ENCODE data around the gene TNKS1BP1.
"Not testable (repeated sequence)": the region's sequence is repeated elsewhere in the genome, so short reads cannot be mapped to it uniquely, and the experiment has no call there.

Gene TNKS1BP1, protein sequence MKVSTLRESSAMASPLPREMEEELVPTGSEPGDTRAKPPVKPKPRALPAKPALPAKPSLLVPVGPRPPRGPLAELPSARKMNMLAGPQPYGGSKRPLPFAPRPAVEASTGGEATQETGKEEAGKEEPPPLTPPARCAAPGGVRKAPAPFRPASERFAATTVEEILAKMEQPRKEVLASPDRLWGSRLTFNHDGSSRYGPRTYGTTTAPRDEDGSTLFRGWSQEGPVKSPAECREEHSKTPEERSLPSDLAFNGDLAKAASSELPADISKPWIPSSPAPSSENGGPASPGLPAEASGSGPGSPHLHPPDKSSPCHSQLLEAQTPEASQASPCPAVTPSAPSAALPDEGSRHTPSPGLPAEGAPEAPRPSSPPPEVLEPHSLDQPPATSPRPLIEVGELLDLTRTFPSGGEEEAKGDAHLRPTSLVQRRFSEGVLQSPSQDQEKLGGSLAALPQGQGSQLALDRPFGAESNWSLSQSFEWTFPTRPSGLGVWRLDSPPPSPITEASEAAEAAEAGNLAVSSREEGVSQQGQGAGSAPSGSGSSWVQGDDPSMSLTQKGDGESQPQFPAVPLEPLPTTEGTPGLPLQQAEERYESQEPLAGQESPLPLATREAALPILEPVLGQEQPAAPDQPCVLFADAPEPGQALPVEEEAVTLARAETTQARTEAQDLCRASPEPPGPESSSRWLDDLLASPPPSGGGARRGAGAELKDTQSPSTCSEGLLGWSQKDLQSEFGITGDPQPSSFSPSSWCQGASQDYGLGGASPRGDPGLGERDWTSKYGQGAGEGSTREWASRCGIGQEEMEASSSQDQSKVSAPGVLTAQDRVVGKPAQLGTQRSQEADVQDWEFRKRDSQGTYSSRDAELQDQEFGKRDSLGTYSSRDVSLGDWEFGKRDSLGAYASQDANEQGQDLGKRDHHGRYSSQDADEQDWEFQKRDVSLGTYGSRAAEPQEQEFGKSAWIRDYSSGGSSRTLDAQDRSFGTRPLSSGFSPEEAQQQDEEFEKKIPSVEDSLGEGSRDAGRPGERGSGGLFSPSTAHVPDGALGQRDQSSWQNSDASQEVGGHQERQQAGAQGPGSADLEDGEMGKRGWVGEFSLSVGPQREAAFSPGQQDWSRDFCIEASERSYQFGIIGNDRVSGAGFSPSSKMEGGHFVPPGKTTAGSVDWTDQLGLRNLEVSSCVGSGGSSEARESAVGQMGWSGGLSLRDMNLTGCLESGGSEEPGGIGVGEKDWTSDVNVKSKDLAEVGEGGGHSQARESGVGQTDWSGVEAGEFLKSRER (N-terminal part only)

DNA sequence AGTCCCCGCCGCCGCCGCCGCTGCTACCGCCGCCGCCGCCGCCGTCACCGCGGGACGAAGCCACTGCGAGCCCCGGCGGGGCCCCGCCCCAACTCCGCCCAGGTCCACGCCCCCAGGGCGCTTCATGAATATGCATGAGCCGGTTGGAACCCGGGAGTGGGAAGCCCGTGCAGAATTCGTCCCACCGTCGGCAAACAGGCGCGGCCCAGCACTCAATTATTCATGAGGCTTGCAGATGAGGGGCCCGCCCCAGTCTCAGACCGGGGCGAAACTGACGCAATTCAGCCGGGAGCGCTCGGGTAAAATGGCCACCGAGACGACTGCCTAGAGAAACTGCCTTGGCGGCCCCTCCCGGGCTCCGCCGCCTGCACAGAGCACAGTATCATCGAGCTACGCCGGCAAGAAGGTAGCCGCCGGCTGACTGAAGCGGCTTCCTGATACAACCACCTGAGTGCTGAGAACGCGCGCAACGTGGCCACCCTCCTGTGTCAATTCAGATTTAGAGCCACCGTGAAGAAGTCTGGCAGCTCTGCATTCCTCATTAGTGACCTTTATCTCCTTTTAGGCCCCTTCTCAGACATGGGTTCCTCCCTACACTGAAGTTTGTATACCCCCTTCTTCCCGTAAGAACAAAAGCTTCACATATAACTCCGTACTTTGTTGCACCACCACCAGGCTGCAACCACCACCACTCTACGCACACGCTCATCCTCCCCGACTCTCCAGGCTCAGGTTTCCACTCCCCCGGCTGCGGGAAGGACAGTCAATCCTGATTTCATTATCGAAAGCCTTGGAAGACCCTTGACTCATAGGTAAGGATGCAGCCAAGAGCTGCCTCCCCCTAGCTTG, at the start of gene TNKS1BP1:
Gene TNKS1BP1 (minus strand): TSS at position 67 of the 849 bp plus-strand sequence. CDS start 3,067 bp downstream, outside the sequence.
- DNase-seq: peak; percentile 91 to 93

- DNase-seq: no peak
Observed at GRCh38 chr11:57373146-57373545, 48.4 kb upstream of the TNKS1BP1 start.

DNA sequence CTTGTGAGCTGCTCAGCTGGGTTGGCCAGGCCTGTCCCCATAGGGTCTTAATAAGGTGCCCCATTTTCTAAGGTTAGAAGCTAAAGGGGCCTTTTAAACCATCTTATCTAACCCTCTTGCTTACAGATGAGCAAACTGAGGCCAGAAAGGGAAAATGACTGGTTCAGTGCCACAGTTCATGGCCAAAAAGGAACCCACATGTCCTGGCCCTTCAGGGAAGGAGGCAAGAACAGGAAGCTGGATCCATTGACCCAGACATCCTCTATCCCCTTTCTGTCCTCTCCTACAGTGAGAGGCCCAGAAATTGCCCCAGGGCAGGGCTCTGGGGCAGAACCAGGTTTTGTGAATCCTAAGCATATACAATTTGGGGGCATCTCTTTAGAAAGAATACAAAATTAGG, 46.2 kb upstream of the TNKS1BP1 start:
- no peak for DNase-seq

DNA sequence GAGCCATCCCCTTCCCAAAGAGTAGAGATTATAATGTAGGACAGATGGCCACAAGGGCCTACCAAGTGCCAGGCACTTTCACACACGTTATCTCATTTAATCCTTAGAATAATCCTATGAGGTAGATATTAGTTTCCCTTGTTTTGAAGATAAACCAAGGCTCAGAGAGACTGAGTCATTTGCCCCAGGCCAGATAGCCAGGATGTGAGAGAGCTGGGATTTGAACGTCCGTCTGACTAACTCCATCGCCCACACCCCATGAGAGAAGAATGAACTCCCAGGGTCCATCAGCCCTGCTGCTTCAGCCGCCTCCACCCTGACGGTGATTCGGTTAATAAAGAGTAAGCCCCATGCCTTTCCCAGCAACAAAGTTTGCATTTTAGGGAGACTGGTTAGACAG, 45.5 kb upstream of the TNKS1BP1 start:
- no peak for DNase-seq

GRCh38 chr11:57368845-57369232, 44.1 kb upstream of the TNKS1BP1 start:
- DNase-seq: no peak

DNA sequence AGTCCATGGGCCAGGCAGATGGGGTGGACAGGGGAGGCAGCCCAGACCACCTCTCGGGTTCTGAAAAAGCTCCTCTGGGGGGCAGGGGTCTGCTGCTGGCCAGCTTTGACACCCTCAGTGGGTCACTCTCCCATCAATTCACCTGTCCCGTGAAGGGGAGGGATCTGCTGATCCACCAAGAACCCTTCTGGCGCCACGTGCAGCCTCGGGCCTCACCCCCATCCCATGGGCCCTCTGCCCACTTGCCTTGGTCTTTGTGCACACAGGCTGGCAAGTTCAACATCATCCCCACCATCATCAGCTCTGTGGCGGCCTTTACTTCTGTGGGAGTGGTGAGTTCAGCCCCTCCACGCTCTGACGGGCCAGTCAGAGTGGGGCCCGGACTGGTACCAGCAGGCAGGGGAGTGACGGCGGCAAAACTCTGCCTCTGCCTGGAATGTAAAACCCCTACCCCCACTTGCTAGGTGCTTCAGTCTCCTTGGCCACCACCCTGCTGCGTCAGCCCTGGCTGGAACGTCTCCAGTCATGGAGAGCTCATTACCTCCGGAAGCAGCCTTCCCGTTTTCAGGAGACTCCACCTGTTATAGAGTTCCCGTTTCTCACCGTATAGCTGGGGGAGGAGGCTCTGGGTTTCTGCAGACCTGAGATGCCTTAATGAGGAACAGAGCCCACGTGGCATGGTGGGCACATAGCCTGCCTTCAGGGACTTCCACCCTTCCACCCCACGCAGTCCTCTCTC, 43.5 kb upstream of the TNKS1BP1 start:
- no peak for DNase-seq

GRCh38 chr11:57364851-57365660, 40.3 kb upstream of the TNKS1BP1 start:
- no peak for DNase-seq

- no peak for DNase-seq
Observed at GRCh38 chr11:57363131-57364080, 38.7 kb upstream of the TNKS1BP1 start.

DNA sequence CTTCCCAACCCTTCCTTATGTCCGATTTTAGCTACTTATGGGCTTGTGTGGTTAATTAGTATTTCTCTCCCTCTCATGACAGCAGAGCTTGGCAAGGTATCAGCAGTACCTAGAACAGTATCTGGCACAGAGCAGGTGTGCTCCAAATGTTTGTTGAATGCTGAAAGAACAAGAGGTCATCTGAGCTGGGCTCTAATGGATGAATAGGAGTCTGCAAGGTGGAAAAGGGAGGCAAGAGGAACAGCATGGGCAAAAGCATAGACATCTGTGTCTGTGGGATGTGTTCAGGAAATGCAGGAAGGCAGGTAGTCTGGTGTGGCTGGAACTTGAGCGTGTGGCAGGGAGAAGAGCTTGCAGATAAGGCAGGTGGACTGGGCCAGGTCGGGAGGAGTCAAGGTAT, 37.2 kb upstream of the TNKS1BP1 start:
- DNase-seq: no peak

GRCh38 chr11:57361420-57361819, 36.7 kb upstream of the TNKS1BP1 start:
- not testable (repeated sequence) for DNase-seq

- no peak for DNase-seq
Observed at GRCh38 chr11:57360991-57361390, 36.2 kb upstream of the TNKS1BP1 start.

GRCh38 chr11:57359896-57360690, 35.3 kb upstream of the TNKS1BP1 start:
- DNase-seq: no peak

DNA sequence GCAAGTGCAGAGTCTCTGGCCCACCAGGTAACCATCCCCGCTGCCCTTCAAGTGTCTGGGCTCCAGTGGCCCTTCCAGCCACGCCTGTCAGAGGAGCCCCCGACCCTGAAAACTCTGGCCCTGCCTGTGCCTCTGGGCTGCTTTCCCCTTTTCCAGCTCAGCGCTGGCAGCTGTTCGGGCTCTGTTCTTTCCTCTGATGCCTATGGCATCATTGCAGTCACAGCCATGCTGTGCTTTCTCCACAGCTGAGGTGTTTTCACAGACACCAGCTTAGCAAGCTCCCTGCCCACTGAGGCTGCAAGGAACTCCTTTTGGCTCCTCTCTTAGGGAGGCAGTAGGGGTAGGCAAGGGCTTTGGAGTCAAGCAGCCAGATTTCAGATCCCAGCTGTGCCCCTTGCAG, 34.6 kb upstream of the TNKS1BP1 start:
- DNase-seq: no peak

GRCh38 chr11:57358991-57359390, 34.2 kb upstream of the TNKS1BP1 start:
- DNase-seq: no peak

GRCh38 chr11:57358543-57358961, 33.8 kb upstream of the TNKS1BP1 start:
- no peak for DNase-seq

DNA sequence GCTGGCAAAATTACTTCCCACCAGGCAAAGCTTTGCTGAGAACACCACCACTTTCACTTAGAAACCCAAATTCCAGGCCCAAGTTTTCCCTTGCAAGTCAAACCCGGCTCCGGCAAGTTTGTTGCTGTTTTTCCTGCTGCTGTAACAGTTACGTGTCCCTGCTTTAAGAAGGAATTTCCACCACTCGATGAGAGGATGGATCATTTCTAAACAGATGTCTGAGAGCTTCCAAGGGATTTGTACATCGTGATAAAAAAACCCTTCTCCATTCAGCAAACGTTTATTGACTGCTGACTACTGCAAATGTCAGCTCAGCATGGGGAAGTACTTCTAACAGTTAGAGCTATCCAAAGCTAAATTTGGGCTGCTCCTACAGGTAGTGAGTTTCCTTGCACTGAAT, 33.1 kb upstream of the TNKS1BP1 start:
- no peak for DNase-seq

GRCh38 chr11:57357310-57357709, 32.6 kb upstream of the TNKS1BP1 start:
- DNase-seq: no peak

DNA sequence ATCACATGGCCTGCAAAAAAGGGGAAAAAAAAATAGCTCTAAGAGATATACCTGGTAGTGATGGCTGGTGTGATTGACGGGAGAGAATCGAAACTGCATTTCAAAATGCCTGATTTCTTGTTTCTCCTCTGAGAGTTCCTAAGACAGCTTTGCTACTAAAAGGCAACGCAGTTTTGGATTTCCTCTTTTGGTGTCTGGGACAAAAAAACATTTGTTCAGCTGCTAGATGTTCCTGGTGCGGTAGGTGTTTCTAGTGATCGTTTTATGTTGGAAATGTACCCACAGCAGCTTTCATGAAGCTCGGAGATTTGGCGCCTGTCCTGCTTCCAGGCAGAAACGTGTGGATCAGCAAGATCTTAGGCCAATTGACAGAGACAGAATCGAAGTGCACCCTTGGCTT, 31.5 kb upstream of the TNKS1BP1 start:
- DNase-seq: no peak

All from stimulated activated CD4-positive, alpha-beta T cell treated with anti-CD3 and anti-CD28 coated beads, Interleukin-4, amount 100 ng/mL, for 4 hours (primary cell).